Skeletal muscle cell (primary cell): ENCODE measurements around the gene DMBT1.

Source experiments
- DNase-seq: peaks from one replicate; pipeline ENCODE4 v3.0.0-alpha.2; 2010; ENCODE audit warnings: low read depth
- H3K4me3 ChIP-seq: 2 replicates; pipeline ENCODE4 v1.5.1; 2011; ENCODE audit warnings: low read depth, mild to moderate bottlenecking, control low read depth, low read length, moderate library complexity

The DMBT1 gene

GRCh38 chr10:122639801-122640200 lies 79.2 kb downstream of the DMBT1 start:
- H3K4me3 ChIP-seq, result no peak overlapping the region
- no peak for DNase-seq

DNA sequence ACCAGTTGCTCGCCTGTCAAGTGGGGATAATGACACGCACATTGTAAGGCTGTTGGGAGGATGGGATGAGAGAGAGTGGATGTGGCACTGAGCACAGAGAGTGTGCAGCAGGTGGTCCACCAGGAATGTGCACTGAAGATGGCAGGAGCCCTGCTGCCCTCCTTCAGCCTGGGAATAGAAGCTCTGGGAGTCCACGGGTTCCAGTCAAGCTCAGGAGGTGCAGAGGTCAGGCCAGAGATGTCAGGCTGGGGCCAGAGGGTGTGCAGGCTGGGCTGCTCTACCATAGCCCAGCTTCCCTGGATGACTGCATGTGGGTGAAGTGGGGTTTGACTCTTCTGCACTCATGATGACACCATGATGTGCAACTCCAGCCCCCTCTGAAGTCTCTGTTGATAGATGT lies 80.4 kb downstream of the DMBT1 start:
- no peak for DNase-seq
- H3K4me3 ChIP-seq, result no peak overlapping the region

- no peak overlapping the region for H3K4me3 ChIP-seq
- no peak for DNase-seq
These were observed 82.4 kb downstream of the DMBT1 start for GRCh38 chr10:122642726-122643605.

DNA sequence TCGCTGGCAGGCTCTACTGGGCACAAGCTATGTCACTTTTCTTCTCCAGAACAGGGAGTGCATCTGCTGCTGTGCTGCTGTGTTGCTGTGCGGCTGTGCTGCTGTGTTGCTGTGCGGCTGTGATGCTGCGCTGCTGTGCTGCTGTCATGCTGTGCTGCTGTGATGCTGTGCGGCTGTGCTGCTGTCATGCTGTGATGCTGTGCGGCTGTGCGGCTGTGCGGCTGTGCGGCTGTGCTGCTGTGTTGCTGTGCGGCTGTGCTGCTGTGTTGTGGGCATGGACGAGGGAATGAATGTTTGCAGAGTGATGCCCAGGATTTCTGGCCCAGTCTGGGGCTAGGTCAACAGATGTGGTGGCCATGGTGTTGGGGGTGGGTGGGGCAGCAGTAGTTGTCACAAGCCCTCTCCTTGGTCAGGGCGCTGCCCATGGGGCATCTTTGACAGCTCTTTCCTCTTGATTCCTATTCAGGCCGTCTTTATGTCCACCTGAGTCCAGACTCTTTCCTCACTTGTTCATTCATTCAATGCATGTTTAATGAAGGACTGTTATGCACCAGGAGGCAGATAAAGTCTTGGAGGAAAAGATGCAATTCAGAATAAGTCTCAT lies 83.5 kb downstream of the DMBT1 start:
- no peak overlapping the region for H3K4me3 ChIP-seq

GRCh38 chr10:122646511-122647382 lies 86.2 kb downstream of the DMBT1 start:
- no peak for DNase-seq
- no peak overlapping the region for H3K4me3 ChIP-seq

More for the DNA sequence above, 83.5 kb downstream of the DMBT1 start:
- no peak for DNase-seq

DNA sequence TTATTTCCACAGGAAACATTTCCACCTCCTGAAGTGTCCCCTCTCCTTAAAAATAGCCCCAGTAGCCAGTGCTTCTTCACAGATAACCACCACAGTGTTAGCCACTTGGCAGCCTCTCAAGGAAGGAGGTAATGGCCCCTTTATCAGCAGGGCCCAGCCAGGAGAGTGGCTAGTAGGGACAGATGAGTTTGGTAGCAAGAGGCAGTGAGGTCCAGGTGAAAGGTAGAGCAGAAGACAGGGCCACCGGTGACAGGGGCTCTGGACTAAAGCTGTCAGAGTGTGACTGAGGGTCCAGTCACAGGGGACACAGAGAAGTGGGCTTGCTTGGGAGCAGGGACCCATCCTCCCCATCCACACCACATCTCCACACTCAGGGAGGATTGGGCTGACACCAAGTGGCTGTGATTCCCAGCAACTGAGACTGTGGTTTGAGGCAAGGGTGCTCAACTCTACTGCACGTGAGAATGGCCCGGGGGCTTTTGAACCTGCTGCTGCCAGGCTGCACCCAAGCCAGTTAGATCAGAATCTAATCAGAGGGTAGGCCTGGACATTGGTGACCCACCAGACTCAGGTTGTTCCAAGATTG lies 86.9 kb downstream of the DMBT1 start:
- no peak for DNase-seq
- no peak overlapping the region for H3K4me3 ChIP-seq

DNA sequence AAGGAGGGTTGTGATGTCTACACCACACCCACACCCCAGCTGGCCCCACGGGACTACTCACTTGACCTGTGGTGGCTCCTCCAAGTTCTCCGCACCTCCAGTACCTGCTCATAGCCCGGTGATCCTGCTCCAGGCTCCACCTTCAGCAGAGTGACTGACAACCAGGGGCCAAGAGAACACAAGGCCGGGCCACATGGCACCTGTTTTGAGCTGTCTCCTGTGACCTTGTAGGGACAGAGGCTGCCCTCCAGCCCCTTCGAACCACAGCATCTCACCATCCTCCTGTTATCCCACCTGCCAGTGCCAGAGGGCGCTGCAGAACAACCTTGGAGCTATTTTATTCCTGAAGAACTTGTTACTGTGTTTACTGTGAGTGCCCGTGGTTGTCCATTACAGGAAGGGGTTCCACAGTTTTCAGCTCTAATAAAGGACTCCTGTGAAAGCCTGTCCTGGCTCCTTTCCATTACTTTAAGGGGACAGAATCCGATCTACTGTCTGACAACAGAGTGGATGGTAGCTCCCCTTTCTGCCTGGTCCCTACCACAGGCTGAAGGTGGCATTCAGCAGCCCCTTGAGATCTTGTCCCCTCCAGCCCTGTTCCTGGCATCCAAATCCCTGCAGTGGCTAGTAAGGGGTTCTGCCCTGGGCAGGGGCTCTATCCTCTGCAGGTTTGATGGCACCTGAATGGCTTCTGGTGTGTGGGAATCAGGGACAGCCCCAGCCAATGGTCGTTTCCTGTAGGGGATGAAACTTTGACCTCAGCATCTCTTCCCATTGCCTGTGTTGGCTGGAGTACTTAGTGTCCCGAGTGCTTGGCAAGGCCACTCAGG lies 88.3 kb downstream of the DMBT1 start:
- DNase-seq, result no peak
- no peak overlapping the region for H3K4me3 ChIP-seq

DNA sequence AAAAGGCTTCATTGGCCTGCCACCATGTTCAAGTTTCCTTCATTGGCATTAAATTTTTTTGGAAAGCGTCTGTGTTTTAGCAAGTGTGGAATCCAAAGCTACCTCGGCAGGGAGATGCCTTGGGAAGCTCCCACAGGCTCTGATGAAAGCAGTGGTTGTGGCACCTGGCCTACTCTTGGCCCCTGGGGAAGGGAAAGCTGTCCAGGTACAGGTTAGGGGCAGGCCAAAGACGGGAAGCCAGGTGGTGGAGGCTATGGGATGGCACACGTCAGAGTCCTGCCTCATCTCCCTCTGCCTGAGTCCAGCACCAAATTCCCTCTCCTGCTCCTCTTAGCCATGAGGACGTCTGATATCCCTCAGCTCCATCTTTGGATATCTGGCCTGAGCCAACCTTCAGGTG lies 89.3 kb downstream of the DMBT1 start:
- no peak for DNase-seq
- no peak overlapping the region for H3K4me3 ChIP-seq

DNA sequence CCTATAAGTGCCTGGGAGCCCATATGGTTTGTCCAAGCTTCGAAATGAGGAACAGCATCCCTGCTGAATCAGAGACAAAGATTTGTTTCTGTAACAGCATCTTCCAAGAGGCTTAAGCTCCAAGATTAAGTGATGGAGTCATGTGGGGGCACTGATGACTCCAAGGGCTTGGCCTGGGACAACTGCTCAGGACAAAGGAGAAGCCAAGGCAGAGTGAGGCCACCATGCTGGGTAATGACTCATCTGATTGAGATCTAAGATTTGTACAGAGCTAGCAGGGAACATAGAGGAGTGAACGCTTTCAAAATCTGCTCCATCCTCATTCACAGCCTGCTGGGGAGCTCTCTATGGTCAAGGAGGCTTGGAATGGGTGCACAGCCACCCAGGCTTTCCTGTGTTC lies 89.8 kb downstream of the DMBT1 start:
- H3K4me3 ChIP-seq, result no peak overlapping the region
- no peak for DNase-seq

- no peak overlapping the region for H3K4me3 ChIP-seq
- DNase-seq, result no peak
These were observed 95.2 kb downstream of the DMBT1 start for GRCh38 chr10:122655524-122656307.

GRCh38 chr10:122656308-122656705 lies 95.8 kb downstream of the DMBT1 start:
- no peak for DNase-seq
- no peak overlapping the region for H3K4me3 ChIP-seq

DNA sequence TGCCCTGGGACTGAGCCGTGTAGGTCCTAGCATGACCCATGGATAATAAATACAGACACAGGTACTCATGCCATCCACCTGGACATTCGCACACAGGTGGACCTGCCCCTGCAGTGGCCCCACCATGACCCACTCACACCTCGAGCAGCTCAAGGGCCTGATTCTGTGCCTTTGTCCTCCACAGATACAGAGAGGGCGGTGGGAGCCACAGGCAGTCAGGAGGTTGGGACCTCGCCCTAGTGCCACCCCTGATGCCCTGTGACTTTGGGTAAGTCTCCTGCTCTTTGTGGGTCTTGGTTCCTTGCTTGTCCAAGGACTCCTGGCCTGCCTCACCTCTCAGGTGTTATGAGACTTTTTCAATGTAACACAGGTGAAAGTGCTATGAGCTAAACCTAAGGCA lies 96.2 kb downstream of the DMBT1 start:
- DNase-seq, result no peak
- H3K4me3 ChIP-seq, result no peak overlapping the region

GRCh38 chr10:122657255-122657654 lies 96.7 kb downstream of the DMBT1 start:
- H3K4me3 ChIP-seq, result no peak overlapping the region
- no peak for DNase-seq

DNA sequence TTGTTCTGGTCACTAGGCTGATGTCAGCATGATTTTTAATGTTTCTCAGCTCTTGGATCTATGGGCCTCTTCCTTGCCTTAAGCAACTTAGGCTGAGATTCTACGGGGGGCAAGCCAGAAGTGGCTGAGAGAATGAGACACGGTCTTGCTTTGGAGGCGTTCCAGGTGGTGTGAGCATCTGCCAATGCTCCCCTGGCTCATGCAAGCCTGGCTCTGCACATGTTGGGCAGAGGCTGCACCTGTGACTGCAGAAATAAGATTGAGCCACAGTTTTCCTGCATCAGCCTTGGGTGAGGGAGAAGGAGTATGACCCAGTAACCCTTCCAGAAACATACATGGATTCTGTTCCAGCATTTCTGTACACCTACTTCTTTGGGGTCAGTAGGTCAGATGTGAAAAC lies 97.2 kb downstream of the DMBT1 start:
- no peak for DNase-seq
- no peak overlapping the region for H3K4me3 ChIP-seq

GRCh38 chr10:122658356-122659049 lies 97.9 kb downstream of the DMBT1 start:
- no peak overlapping the region for H3K4me3 ChIP-seq
- DNase-seq, result no peak

- H3K4me3 ChIP-seq, result no peak overlapping the region
- DNase-seq, result no peak
These were observed 98.6 kb downstream of the DMBT1 start for GRCh38 chr10:122659126-122659525.

- H3K4me3 ChIP-seq, result no peak overlapping the region
- no peak for DNase-seq
These were observed 99.1 kb downstream of the DMBT1 start for GRCh38 chr10:122659651-122660050.

GRCh38 chr10:122660696-122661095 lies 100.1 kb downstream of the DMBT1 start:
- DNase-seq, result no peak

More at GRCh38 chr10:122660696-122661095, 100.1 kb downstream of the DMBT1 start:
- H3K4me3 ChIP-seq, result no peak overlapping the region
